ENCODE data around the gene DISP1.

DNA sequence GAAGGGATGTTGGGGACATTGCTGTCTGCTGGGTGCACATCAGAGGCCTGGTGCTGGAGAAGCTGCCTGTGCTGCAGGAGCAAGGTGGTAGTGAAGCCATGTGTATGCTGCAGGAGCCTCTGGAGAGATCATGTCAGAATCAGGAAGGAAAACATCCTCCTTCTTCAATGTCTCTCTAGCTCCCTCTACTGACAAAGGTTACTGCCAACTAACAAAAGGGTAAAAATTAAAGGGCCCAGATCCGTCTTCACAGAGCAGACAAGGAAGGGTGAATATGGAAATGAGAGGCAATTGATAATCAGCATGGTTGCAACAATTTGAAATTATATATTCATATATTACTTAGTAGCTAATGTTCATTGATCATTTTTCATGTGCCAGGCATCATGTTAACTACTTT is 45.7 kb upstream of the DISP1 start:
- TF ChIP-seq POLR2A (IDR thresholded peaks at IDR 0.05) (no peak), CTCF (IDR thresholded peaks at IDR 0.05) (peak in 1 of 6 experiments; percentile 25)

All from esophagus squamous epithelium (tissue), 4 donors.